Ishikawa (cell line): ENCODE measurements around the gene POP4.

Experiments
- CEBPB ChIP-seq: IDR thresholded peaks from 2 replicates; pipeline ENCODE4 v1.6.1; 2012
- CREB1 ChIP-seq: IDR thresholded peaks from 2 replicates; pipeline ENCODE4 v1.6.1; 2012; ENCODE audit warnings: low read depth
- EGR1 ChIP-seq: IDR thresholded peaks from 2 replicates; pipeline ENCODE4 v1.6.1; 2012
- EP300 ChIP-seq: IDR thresholded peaks from 2 replicates; pipeline ENCODE4 v1.6.1; 2012; ENCODE audit warnings: borderline replicate concordance
- FOXM1 ChIP-seq: IDR thresholded peaks from 2 replicates; pipeline ENCODE4 v1.6.1; 2012; ENCODE audit warnings: low read depth, borderline replicate concordance
- MAX ChIP-seq: IDR thresholded peaks from 2 replicates; pipeline ENCODE4 v1.6.1; 2012
- NFIC ChIP-seq: IDR thresholded peaks from 2 replicates; pipeline ENCODE4 v1.6.1; 2012
- RAD21 ChIP-seq: IDR thresholded peaks from 2 replicates; pipeline ENCODE4 v1.6.1; 2012; ENCODE audit warnings: low read depth
- TAF1 ChIP-seq: IDR thresholded peaks from 2 replicates; pipeline ENCODE4 v1.6.1; 2012; ENCODE audit warnings: low read depth, mild to moderate bottlenecking
- TCF12 ChIP-seq: IDR thresholded peaks from 2 replicates; pipeline ENCODE4 v1.6.1; 2012; ENCODE audit warnings: low read depth
- TEAD4 ChIP-seq: IDR thresholded peaks from 2 replicates; pipeline ENCODE4 v1.6.1; 2012
- USF1 ChIP-seq: IDR thresholded peaks from 2 replicates; pipeline ENCODE4 v1.6.1; 2012
- YY1 ChIP-seq: IDR thresholded peaks from 2 replicates; pipeline ENCODE4 v1.6.1; 2012; ENCODE audit warnings: low read depth
- ZBTB7A ChIP-seq: IDR thresholded peaks from 2 replicates; pipeline ENCODE4 v1.6.1; 2012; ENCODE audit warnings: low read depth
- TF ChIP-seq, protein P1 (sequence below): IDR thresholded peaks from 2 replicates; pipeline ENCODE4 v1.6.1; 2012; ENCODE audit warnings: low read depth, mild to moderate bottlenecking

The POP4 gene

DNA sequence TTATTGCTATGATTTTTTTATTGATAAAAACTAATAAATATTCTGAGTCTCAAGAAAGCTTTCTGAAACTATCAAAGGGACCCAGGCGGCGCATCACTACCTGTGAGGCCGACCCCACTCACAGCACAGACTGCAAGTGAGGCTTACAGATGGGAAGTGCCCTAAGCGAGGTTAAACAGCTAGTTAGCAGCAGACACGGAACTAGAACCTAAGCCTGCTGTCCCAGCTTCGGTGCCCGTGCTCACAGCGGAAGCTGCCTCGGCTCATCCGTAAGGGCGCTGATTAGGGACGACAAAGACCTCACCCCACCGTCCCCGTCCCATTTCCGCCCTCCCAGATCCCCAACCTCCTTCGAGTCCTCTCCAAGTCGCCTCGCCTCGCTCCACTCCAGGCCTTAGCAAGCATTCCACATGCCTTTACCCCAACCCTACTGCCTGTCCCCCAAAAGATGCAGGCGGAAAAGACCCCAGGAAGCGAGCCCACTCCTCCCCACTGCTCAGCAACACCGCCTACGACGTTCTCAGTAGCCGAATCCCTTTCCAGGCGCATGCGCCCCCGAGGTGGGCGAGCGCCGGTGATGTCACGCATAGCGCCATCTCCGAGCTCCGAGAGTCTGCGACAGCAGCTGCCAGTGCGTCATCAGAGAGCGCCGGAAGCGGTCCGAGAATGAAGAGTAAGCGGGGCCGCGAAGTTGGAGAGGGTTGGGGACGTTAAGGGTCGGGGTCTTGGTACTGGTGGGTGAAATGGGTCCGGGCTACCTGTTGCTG, at the start of gene POP4:
Gene POP4, plus strand, starts transcription at position 631 of the 767 bp plus-strand sequence. Its CDS starts 36 bp downstream, at position 667.
- TF ChIP-seq MAX = peak; percentile 71
- no peak for TF ChIP-seq EP300
- TF ChIP-seq TAF1 = peak; percentile 88
- peak; percentile 38; the same call in 1 of the 2 replicates for TF ChIP-seq TCF12
- TF ChIP-seq RAD21 = no peak
- peak; percentile 82 for TF ChIP-seq ZBTB7A
- TF ChIP-seq FOXM1 = no peak
- no peak for TF ChIP-seq EGR1
- TF ChIP-seq YY1 = peak; percentile 79
- no peak for TF ChIP-seq TEAD4
- no peak for TF ChIP-seq NFIC
- TF ChIP-seq USF1 = peak; percentile 14; the same call in 1 of the 2 replicates
- TF ChIP-seq CREB1 = peak; percentile 99
- no peak for TF ChIP-seq CEBPB
- TF ChIP-seq, protein P1, sequence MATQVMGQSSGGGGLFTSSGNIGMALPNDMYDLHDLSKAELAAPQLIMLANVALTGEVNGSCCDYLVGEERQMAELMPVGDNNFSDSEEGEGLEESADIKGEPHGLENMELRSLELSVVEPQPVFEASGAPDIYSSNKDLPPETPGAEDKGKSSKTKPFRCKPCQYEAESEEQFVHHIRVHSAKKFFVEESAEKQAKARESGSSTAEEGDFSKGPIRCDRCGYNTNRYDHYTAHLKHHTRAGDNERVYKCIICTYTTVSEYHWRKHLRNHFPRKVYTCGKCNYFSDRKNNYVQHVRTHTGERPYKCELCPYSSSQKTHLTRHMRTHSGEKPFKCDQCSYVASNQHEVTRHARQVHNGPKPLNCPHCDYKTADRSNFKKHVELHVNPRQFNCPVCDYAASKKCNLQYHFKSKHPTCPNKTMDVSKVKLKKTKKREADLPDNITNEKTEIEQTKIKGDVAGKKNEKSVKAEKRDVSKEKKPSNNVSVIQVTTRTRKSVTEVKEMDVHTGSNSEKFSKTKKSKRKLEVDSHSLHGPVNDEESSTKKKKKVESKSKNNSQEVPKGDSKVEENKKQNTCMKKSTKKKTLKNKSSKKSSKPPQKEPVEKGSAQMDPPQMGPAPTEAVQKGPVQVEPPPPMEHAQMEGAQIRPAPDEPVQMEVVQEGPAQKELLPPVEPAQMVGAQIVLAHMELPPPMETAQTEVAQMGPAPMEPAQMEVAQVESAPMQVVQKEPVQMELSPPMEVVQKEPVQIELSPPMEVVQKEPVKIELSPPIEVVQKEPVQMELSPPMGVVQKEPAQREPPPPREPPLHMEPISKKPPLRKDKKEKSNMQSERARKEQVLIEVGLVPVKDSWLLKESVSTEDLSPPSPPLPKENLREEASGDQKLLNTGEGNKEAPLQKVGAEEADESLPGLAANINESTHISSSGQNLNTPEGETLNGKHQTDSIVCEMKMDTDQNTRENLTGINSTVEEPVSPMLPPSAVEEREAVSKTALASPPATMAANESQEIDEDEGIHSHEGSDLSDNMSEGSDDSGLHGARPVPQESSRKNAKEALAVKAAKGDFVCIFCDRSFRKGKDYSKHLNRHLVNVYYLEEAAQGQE = no peak

DNA sequence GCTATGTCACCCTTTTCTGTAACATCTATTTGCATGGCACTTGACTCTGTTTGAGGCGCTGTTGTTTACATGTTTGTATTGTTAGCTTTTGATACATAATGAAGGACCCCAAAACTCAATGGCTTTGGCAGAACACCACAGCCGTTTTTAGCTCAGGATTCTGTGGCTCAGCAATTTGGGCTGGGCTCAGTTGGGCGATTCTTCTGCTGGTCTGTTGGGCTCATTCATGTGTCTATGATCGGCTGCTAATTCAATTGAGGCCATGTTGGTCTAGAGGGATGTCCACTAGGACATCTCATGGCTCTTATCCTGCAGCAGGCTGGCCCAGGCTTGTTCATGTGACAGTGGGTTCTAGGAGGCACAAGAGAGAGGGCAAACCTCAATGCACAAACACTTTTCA, 46.3 kb upstream of the POP4 start:
- TF ChIP-seq FOXM1 (no peak), NFIC (no peak), CREB1 (no peak), RAD21 (no peak), CEBPB (no peak), ZBTB7A (no peak), USF1 (no peak), TCF12 (no peak), TAF1 (no peak), EGR1 (no peak), YY1 (no peak), MAX (no peak), TEAD4 (no peak), EP300 (no peak)
- TF ChIP-seq, protein P1 = no peak

DNA sequence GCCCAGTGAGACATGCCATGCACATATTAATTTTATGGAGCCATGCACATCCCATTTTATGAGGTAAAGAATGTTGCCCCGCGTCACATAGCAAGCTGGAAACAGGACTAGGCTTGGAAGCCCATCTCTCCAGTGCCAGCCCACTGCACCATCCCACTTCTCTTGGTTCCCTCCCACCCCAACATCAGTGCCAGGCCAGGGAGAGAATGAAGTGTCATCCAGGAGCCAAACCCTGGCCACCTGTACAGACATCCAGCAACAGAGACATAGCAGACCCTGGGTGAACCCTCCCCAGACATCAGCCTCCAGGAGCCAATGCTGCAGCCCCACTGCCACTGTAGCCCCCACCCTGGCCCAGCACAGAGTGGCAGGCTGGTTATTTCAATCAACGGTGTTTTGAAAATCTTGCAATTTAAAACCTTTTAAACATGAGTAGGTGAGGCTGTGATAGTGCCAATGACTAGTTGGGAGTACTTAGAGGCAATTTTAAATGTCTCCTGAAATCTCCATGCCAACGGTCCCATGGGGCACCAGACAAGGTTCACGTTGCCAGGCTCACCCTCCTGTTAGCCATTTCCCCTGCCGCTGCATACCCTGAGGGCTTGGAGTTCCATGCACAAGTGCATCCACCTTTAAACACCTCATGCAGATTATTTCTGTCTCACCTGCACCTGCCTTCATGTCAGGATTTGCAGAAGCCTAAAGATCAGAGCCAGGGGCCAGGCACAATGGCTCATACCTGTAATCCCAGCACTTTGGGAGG, 45.6 kb upstream of the POP4 start:
- TF ChIP-seq EP300 (no peak), TAF1 (no peak), EGR1 (no peak), CEBPB (no peak)

GRCh38 chr19:29561601-29562000, 44.5 kb upstream of the POP4 start:
- no peak for TF ChIP-seq CREB1
- no peak for TF ChIP-seq EGR1
- TF ChIP-seq NFIC = no peak
- no peak for TF ChIP-seq RAD21
- TF ChIP-seq ZBTB7A = no peak
- TF ChIP-seq CEBPB = no peak
- no peak for TF ChIP-seq MAX
- TF ChIP-seq FOXM1 = no peak
- no peak for TF ChIP-seq YY1
- no peak for TF ChIP-seq TEAD4
- no peak for TF ChIP-seq EP300
- TF ChIP-seq, protein P1 = no peak
- no peak for TF ChIP-seq TCF12
- no peak for TF ChIP-seq USF1
- no peak for TF ChIP-seq TAF1
